IPS-18a (cell line): ENCODE results near the gene SCYGR6.
"Not testable (repeated sequence)": the region's sequence is repeated elsewhere in the genome, so short reads cannot be mapped to it uniquely, and the experiment has no call there.

Source experiments
- H3K27ac ChIP-seq: one replicate; pipeline ENCODE4 v1.5.1; 2013; ENCODE audit warnings: low read length
- H3K27me3 ChIP-seq: one replicate; pipeline ENCODE4 v1.6.1; 2013; ENCODE audit warnings: mild to moderate bottlenecking, low read length; ENCODE audit not compliant: control insufficient read depth, insufficient read depth
- H3K36me3 ChIP-seq: one replicate; pipeline ENCODE4 v1.6.1; 2013; ENCODE audit warnings: low read depth, low read length; ENCODE audit not compliant: control insufficient read depth
- H3K4me1 ChIP-seq: one replicate; pipeline ENCODE4 v1.6.1; 2013; ENCODE audit warnings: low read depth, low read length; ENCODE audit not compliant: control insufficient read depth
- H3K4me3 ChIP-seq: one replicate; pipeline ENCODE4 v1.5.1; 2013; ENCODE audit warnings: low read length
- H3K9ac ChIP-seq: one replicate; pipeline ENCODE4 v1.6.1; 2013; ENCODE audit warnings: mild to moderate bottlenecking, low read length, moderate library complexity
- H3K9me3 ChIP-seq: one replicate; pipeline ENCODE4 v1.6.1; 2013; ENCODE audit warnings: low read depth, low read length; ENCODE audit not compliant: control insufficient read depth

SCYGR6 gene

DNA sequence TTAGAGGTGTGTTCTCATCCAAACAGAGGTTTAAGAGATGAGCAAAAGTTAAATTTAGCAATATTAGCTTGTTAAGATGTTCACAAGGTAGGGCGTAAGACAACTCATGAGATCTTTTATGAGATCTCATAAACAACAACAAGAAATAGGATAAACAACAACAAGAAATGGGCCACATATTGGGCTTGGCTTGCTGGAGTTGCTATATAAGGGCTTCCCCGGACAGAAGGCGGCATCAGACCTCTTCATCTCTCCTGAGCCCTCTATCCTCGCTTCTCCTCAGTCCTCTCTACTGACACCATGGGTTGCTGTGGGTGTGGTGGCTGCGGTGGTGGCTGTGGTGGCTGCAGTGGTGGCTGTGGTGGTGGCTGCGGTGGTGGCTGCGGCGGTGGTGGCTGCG is 21.0 kb upstream of the SCYGR6 start, which contains the start of gene SCYGR8:
SCYGR8 (plus strand) TSS at position 301 of the 400 bp plus-strand sequence; CDS start at position 301, 0 bp downstream.
- no peaks in the 10 kb centered on the region for H3K9me3 ChIP-seq
- H3K27me3 ChIP-seq = no peaks in the 10 kb centered on the region
- no peak within 1 kb of the TSS for H3K9ac ChIP-seq
- H3K4me1 ChIP-seq = no peaks in the 10 kb centered on the region
- no peaks in the 10 kb centered on the region for H3K36me3 ChIP-seq
- H3K4me3 ChIP-seq = no peak within 1 kb of the TSS
- H3K27ac ChIP-seq = no peak within 1 kb of the TSS

DNA sequence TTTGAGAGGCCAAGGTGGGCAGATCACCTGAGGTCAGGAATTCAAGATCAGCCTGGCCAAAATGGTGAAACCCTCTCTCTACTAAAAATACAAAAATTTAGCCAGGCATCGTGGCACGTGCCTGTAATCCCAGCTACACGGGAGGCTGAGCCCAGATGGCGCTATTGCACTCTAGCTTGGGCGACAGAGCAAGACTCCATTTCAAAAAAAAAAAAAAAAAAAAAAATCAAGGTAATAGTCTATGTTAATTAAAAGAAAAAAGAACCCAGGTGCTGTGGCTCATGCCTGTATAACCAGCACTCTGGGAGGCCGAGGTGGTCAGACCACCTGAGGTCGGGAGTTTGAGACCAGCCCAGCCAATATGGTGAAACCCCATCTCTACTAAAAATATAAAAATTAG is 16.1 kb upstream of the SCYGR6 start:
- not testable (repeated sequence) for H3K27me3 ChIP-seq, H3K9ac ChIP-seq, H3K27ac ChIP-seq, H3K36me3 ChIP-seq, H3K4me1 ChIP-seq, H3K9me3 ChIP-seq, H3K4me3 ChIP-seq

DNA sequence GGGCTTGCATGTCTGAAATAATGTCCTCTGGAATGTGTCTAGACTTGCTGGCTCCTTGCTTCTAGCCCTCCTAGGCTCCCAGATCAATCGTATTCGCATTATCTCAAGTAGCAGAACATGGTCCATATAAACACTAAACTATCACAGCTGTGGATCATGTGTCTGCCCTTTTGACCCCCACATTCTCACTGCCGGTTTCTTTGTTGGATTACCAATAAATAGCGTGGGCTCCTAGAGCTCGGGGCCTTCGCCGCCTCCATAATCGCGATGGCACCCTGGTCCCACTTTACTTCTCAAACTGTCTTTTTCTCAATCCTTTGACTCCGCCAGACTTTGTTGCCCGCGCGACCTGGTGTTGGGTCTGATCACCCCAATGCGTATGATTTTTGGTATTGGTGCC is 14.8 kb upstream of the SCYGR6 start:
- Histone ChIP-seq H3K27me3 (no peaks in the 10 kb centered on the region), H3K9ac (no peak overlapping the region), H3K27ac (no peak overlapping the region), H3K9me3 (no peaks in the 10 kb centered on the region), H3K4me1 (no peaks in the 10 kb centered on the region), H3K4me3 (no peak overlapping the region), H3K36me3 (no peaks in the 10 kb centered on the region)

DNA sequence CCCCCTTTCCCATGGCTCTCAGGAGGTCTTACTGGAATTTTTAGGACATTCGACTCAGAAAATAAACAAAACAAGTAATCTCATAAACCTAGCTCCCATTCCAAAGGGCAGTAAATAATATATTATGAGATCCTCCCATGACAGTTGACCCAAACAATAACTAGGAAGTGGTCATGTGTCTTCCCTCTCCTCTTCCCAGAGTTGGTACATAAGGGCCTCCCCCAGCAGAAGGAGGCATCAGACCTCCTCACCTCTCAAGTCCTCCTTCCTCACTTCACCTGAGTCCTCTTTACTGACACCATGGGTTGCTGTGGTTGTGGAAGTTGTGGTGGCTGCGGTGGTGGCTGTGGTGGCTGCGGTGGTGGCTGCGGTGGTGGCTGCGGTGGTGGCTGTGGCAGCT is 3.5 kb upstream of the SCYGR6 start, which contains the start of gene SCYGR7:
SCYGR7 (plus strand) TSS at position 301 of the 400 bp plus-strand sequence; CDS start at position 301, 0 bp downstream.
- H3K4me1 ChIP-seq = no peaks in the 10 kb centered on the region
- no peaks in the 10 kb centered on the region for H3K9me3 ChIP-seq
- H3K27me3 ChIP-seq = no peaks in the 10 kb centered on the region
- no peak within 1 kb of the TSS for H3K27ac ChIP-seq
- H3K36me3 ChIP-seq = no peaks in the 10 kb centered on the region
- no peak within 1 kb of the TSS for H3K9ac ChIP-seq
- no peak within 1 kb of the TSS for H3K4me3 ChIP-seq

DNA sequence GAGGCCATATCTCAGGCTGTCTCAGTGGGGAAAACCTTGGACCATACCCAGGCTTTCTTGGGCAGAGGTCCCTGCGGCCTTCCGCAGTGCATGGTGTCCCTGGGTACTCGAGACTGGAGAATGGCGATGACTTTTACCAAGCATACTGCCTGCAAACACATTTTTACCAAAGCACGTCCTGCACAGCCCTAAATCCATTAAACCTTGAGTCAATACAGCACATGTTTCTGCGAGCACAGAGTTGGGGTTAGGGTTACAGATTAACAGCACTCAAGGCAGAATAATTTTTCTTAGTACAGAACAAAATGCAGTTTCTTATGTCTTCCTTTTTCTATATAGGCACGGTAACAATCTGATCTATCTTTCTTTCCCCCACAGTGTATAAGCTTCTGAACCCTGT is 1.7 kb downstream of the SCYGR6 start:
- H3K27ac ChIP-seq, H3K4me3 ChIP-seq, H3K36me3 ChIP-seq, H3K4me1 ChIP-seq, H3K9me3 ChIP-seq, H3K27me3 ChIP-seq, H3K9ac ChIP-seq: not testable (repeated sequence)

DNA sequence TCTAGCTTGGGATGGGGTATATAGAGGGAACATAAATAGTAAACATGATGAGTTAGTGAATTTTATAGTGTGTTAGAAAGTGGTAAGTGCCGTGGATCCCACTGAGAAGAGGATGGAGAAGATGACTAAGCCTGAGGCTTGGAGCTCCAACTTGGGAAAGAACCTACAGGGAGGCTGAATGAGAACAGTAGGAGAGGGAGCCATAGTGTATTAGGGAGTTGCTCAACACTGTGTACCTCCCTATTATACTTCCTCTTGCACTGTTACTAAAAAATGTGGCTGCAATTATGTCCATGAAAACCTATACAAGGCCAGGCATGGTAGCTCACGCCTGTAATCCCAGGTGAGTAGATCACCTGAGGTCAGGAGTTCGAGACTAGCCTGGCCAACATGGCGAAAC is 3.9 kb downstream of the SCYGR6 start:
- peaks cover 10% of the 10 kb centered on the region for H3K27me3 ChIP-seq
- H3K27ac ChIP-seq = no peak overlapping the region
- H3K36me3 ChIP-seq = no peaks in the 10 kb centered on the region
- no peak overlapping the region for H3K9ac ChIP-seq
- H3K4me3 ChIP-seq = no peak overlapping the region
- no peaks in the 10 kb centered on the region for H3K9me3 ChIP-seq
- H3K4me1 ChIP-seq = peaks cover 12% of the 10 kb centered on the region

DNA sequence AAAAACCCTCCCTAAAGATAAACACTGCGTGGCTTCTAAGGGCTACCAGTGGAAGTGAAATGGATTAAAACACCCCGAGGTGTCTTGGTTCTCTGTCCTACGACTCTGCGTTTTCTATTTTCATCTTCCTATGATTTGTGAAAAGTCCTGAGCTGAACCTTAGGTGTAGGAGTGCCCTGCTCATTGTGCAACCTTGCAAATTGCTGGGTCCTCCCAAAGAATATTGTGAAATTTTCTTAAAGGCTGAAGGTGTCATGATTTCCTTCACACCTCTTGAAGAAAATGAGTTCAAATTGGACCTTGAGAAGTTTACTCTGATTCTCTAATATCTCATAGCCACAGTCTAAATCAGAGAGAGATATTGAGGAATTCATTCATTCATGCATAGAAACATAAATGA is 4.9 kb downstream of the SCYGR6 start:
- H3K27ac ChIP-seq = no peak overlapping the region
- H3K9me3 ChIP-seq = no peaks in the 10 kb centered on the region
- peaks cover 12% of the 10 kb centered on the region for H3K4me1 ChIP-seq
- H3K36me3 ChIP-seq = no peaks in the 10 kb centered on the region
- H3K9ac ChIP-seq = no peak overlapping the region
- H3K27me3 ChIP-seq = peaks cover 10% of the 10 kb centered on the region
- H3K4me3 ChIP-seq = no peak overlapping the region

DNA sequence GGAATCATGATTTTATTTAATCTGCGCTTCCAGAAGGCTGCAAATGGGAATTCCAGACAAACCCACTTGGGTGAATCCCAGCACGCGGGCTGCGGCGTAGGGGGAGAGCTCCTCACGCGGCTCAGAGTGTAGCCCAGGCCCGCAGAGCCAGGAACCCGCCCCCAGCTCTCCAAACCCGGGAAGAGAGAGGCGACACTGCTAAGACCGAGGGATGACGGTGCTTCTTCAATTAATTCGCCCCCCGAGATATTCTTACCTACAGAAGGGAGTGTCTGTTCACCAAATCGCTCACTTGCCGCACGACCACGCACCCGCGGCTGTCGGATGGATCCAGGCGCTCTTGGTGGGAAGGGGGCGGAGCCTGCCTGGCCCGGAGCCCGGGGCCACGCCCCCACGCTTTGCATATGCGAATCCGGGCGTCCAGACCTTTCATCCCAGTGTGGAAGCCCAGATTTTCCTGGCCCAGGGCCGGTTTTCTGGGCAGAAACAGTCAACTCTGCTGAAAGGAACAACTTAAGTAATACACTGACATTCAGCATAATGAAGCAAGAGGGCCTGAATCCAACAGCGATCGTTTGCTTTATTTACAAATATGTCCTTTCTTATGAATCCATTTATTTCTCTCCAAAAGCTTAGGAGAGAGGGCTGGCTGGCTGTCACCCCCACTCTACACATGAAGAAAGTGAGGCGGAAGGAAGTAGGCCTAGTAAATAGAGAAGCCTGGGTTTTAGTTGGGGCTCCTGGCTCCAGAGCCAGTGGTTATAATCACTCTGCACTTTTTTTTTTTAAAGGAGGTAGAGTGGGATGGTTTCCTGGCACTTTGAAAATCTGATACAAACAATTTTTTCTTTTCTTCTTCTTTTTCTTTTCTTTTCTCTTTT is 6.6 kb downstream of the SCYGR6 start, which contains the start of gene SLC19A3:
SLC19A3 (minus strand) TSS at position 342 of the 881 bp plus-strand sequence. CDS start 15,710 bp downstream, outside the sequence.
- H3K9ac ChIP-seq = no peak within 1 kb of the TSS
- peak within 1 kb of the TSS; percentile 68 for H3K4me3 ChIP-seq
- H3K4me1 ChIP-seq = peaks cover 12% of the 10 kb centered on the region
- H3K27me3 ChIP-seq = peaks cover 10% of the 10 kb centered on the region
- no peaks in the 10 kb centered on the region for H3K36me3 ChIP-seq
- no peaks in the 10 kb centered on the region for H3K9me3 ChIP-seq
- H3K27ac ChIP-seq = no peak within 1 kb of the TSS

DNA sequence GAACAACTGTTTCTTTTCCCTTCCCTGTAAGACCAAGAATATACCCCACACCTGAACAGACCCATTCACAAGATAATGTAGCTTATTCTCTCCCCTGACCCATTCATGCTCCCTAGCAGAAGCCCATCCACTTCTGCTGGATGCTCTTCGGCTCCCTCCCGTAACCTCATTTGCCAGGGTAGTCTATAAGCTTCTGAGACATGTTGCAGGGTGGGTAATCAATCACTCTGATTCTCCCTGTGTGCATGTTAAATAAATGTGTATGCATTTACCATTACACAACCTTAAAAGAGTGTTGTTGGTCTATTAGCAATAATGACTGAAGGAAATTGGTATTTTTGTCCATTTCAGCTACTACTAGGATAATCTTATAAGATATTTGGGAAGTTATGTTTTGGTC is 8.1 kb downstream of the SCYGR6 start:
- Histone ChIP-seq H3K9me3 (no peaks in the 10 kb centered on the region), H3K4me1 (peaks cover 12% of the 10 kb centered on the region), H3K4me3 (no peak overlapping the region), H3K36me3 (no peaks in the 10 kb centered on the region), H3K27ac (no peak overlapping the region), H3K27me3 (peaks cover 10% of the 10 kb centered on the region), H3K9ac (no peak overlapping the region)

DNA sequence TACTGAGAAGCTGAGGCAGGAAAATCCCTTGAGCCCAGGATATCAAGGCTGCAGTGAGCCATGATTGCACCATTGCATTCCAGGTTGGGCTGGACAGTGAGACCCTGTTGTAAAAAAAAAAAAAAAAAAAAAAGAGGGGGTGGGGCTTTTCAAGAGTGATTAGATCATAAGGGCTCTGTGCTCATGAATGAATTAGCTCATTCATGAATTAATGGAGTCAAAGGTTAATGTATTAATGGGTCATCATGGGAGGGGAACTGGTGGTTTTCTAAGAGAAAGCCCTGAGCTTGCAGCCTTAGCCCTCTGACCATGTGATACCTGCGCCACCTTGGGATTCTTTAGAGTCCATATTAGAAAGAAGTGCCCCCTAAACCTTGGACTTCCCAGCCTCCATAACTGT is 11.3 kb downstream of the SCYGR6 start:
- H3K27ac ChIP-seq = no peak overlapping the region
- no peak overlapping the region for H3K9ac ChIP-seq
- H3K4me3 ChIP-seq = no peak overlapping the region
- H3K36me3 ChIP-seq = no peaks in the 10 kb centered on the region
- peaks cover 10% of the 10 kb centered on the region for H3K27me3 ChIP-seq
- no peaks in the 10 kb centered on the region for H3K9me3 ChIP-seq
- peaks cover 12% of the 10 kb centered on the region for H3K4me1 ChIP-seq

DNA sequence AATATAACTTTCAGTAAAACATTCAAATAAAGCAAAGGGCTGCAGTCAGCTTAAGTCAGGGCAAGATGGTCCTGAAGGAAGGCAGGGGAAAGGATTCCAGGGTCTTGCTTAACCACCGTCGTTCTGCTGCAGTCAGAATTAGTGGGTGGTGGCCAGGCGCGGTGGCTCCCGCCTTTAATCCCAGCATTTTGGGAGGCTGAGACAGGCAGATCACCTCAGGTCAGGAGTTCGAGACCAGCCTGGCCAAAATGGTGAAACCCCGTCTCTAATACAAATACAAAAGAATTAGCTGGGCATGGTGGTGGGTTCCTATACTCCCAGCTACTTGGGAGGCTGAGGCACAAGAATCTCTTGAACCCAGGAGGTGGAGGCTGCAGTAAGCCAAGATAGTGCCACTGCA is 13.6 kb downstream of the SCYGR6 start:
- Histone ChIP-seq H3K4me3 (no peak overlapping the region), H3K9ac (no peak overlapping the region), H3K36me3 (no peaks in the 10 kb centered on the region), H3K9me3 (no peaks in the 10 kb centered on the region), H3K4me1 (peaks cover under 1% of the 10 kb centered on the region), H3K27ac (no peak overlapping the region), H3K27me3 (no peaks in the 10 kb centered on the region)

DNA sequence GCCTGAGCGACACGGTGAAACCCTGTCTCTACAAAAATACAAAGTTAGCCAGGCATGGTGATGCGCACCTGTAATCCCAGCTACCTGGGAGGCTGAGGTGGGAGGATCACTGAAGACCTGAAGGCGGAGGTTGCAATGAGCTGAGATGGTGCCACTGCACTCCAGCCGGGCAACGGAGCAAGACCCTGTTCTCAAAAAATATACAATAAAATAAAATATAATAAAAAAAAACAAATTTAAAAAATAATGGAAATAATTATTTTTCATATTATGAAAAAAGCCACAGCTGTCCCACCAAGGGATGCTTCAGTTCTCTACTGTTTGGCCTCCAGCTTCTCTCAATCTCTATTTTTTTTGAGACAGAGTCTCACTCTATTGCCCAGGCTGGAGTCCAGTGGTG is 17.2 kb downstream of the SCYGR6 start:
- no peak overlapping the region for H3K27ac ChIP-seq
- no peaks in the 10 kb centered on the region for H3K36me3 ChIP-seq
- no peaks in the 10 kb centered on the region for H3K9me3 ChIP-seq
- H3K27me3 ChIP-seq = no peaks in the 10 kb centered on the region
- H3K4me1 ChIP-seq = no peaks in the 10 kb centered on the region
- no peak overlapping the region for H3K9ac ChIP-seq
- H3K4me3 ChIP-seq = no peak overlapping the region
